ENCODE results near the gene GRM5. TPM values are rescaled to one million over a fixed set of nuclear protein-coding genes. Genes with fewer than 3 reads are reported as not detected.

The GRM5 gene
- total RNA-seq, 2 experiments from 2014 or later = not detected

DNA sequence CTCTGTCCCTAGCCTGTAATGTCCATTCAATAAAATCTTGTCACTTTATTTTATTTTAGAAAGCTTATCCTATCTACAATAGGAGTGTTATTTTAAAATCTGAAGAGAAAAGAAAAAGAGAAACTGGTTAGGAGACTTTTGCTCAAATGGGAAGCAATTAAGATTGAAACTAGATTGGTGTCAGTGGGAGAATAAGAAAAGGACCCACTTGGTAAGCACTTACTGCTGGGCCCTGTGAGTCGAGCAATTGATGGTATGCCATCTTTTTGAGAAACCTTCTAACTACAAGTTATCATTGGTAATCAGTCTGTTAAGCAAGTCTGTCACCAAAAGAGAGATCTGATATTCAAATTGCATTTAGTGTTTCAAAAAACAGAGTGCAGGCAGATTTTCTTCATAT lies 258.4 kb downstream of the GRM5 start:
- Mint-ChIP-seq H3K27me3 (no peaks in the 10 kb centered on the region), H3K9me3 (ENCODE audit: low read depth) (no peaks in the 10 kb centered on the region), H3K4me1 (no peaks in the 10 kb centered on the region), H3K27ac (no peak overlapping the region), H3K36me3 (no peaks in the 10 kb centered on the region), H3K4me3 (no peak overlapping the region)
- no peak for ATAC-seq
- no peak for DNase-seq
- CTCF ChIA-PET = no interaction called here

DNA sequence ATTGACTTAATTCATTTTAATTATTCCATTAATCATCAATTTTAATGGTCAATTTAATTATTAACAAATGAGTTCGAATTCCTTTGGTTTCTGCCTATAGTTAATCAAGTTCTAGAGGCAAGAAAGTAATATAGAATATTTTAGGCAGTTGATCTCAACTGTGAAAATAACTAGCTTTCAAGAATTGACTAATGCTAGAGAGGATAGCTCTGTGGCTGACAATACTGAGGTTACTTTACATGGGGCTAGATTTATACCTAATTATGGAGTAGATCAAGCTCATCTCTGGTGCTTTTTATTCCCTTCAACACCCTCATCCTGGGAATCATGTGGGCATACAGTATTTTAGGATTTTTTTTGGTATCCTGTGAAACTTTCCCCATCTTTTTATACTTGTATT lies 259.4 kb downstream of the GRM5 start:
- Mint-ChIP-seq H3K4me3 (no peak overlapping the region), H3K27me3 (no peaks in the 10 kb centered on the region), H3K27ac (no peak overlapping the region), H3K36me3 (no peaks in the 10 kb centered on the region), H3K9me3 (ENCODE audit: low read depth) (no peaks in the 10 kb centered on the region), H3K4me1 (no peaks in the 10 kb centered on the region)
- no peak for DNase-seq
- ATAC-seq = no peak
- CTCF ChIA-PET = no interaction called here

DNA sequence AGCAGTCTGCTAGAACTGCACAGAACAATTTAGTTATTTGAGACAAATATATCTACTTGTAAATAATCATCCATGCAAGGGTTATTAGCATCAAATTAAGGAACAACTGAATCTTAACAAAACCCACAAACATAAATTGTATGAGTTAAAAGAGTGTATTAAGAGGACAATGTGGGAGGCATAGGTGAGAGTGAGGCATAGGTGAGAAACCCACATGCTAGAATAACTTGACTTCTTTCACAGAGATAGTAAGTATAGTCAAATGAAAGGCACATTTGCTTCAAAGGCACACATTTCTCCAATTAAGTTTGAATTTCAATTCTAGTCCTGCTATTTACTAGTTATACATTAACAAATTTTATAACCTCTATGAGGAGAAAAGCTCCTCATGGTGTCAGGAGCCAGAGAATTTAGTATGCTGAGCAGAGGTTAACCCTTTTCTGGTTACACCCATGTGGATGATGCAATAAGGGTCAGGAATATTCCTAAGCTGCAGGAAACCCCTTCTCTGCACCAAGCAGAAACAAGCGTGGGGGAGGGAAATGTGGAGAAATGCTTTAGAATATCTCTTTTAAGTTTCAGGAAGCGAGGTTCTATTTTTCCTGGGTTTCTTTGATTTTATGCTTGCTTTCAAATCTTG lies 264.2 kb downstream of the GRM5 start:
- Mint-ChIP-seq H3K9me3 (ENCODE audit: low read depth) (no peaks in the 10 kb centered on the region), H3K4me1 (no peaks in the 10 kb centered on the region), H3K27me3 (no peaks in the 10 kb centered on the region), H3K27ac (no peak overlapping the region), H3K36me3 (no peaks in the 10 kb centered on the region), H3K4me3 (no peak overlapping the region)
- CTCF ChIA-PET = no interaction called here
- DNase-seq (no peak), ATAC-seq (no peak)

DNA sequence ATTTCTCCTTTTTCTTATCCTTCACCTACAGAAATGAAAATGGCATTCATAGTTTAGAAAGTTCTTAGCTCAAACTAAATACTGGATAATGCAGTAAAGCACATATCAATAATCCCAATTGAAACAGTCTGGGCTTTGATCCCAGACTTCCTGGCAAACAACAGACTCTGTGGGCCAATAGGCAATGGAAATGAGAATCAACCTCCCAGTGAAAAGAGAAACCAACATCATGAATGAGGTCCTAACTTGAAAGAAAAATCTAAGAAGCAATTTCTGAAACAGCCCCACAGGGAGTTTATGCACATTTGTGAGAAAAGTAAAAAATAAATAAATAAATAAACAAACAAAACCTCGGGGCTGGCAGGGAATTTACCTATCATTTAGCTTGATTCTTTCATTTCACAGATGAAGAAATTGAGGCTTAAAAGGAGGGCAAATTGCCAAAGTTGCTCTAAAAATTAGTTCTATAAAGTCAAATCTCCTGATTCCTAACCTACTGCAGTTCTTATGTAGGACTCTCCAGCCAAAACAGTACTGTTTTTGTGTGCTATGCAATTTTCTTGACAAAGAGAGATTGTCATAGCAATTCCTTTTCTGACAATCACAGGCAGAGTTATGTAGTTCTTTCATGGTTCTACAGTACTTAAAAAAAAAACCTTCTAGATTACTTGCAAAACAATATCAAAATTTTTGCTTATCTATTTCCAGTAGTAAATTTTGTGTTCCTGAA lies 265.8 kb downstream of the GRM5 start:
- no peak for DNase-seq
- H3K27me3 Mint-ChIP-seq = no peaks in the 10 kb centered on the region
- no peak overlapping the region for H3K27ac Mint-ChIP-seq
- no peak overlapping the region for H3K4me3 Mint-ChIP-seq
- H3K4me1 Mint-ChIP-seq = no peaks in the 10 kb centered on the region
- no peaks in the 10 kb centered on the region for H3K9me3 Mint-ChIP-seq (ENCODE audit: low read depth)
- no peak for ATAC-seq
- CTCF ChIA-PET = no interaction called here
- no peaks in the 10 kb centered on the region for H3K36me3 Mint-ChIP-seq

DNA sequence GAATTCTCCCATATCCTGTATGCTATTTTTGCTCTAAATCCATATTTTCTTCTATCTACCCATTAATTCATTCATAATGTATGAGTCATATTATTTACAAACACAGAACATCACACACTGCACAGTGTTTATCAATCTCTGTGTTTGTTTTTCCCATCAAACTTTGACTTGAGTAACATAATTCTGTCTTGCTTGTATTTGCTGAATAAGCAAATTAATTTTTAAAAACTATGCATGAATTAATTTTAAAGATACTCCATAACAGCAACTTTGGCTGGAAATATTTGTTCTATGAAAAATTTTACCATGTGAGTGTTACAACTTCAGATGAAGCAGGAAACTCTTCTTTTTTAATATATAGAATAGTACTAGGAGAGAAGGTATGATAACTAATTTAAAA lies 275.6 kb downstream of the GRM5 start:
- no peaks in the 10 kb centered on the region for H3K9me3 Mint-ChIP-seq (ENCODE audit: low read depth)
- H3K36me3 Mint-ChIP-seq = no peaks in the 10 kb centered on the region
- no peaks in the 10 kb centered on the region for H3K4me1 Mint-ChIP-seq
- ATAC-seq (no peak), DNase-seq (no peak)
- no peak overlapping the region for H3K4me3 Mint-ChIP-seq
- CTCF ChIA-PET = no interaction called here
- no peak overlapping the region for H3K27ac Mint-ChIP-seq
- H3K27me3 Mint-ChIP-seq = no peaks in the 10 kb centered on the region

DNA sequence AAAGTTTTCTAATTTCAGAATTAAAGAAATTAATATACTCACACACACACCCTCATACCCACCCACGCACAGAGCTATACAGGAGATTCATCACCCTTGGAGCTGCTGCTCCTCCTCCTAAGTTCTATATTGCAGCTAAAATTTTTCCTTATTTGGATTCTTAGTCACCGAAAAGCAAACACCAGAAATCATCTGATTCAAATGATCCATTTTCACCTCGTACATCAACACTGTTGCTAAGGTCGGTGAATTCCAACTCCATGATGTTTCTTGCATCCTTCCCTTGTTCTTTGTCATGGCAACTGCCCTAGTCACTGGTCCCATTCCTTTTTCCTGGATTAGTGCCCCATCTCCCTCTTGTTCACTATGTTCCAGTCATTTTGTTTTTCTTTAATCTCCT lies 286.2 kb downstream of the GRM5 start:
- H3K9me3 Mint-ChIP-seq (ENCODE audit: low read depth) = peaks cover 3% of the 10 kb centered on the region
- H3K4me3 Mint-ChIP-seq = no peak overlapping the region
- CTCF ChIA-PET = no interaction called here
- DNase-seq = no peak
- no peaks in the 10 kb centered on the region for H3K4me1 Mint-ChIP-seq
- H3K27ac Mint-ChIP-seq = no peak overlapping the region
- ATAC-seq = no peak
- H3K36me3 Mint-ChIP-seq = no peaks in the 10 kb centered on the region
- H3K27me3 Mint-ChIP-seq = no peaks in the 10 kb centered on the region

DNA sequence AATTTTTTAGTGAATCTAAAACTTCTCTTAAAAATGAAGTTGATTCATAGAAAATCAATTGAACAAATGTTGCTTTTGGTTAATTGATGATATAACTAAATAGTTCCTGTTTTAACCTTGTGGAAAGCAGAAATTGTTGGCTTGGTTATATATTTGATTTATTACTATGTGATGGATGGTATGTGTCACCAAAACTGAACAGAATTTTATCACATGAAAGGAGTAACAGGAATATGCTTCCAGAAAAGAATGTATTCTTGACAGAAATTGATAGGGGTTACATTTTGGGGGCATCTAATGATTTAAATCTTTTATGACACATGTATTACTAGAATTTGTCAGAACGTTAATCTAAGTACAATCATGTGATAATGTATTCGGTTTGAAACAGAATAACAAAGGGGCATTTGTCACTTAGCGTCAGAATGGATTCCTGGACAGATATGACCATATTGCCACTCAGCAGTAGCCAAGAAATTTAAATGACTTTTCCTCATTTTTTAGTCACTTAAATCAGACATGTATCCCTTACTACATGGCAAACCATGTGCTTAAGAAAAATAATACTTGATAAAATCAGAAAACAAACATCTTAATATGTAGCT lies 295.2 kb downstream of the GRM5 start:
- DNase-seq (no peak), ATAC-seq (no peak)
- no peaks in the 10 kb centered on the region for H3K4me1 Mint-ChIP-seq
- H3K27me3 Mint-ChIP-seq = no peaks in the 10 kb centered on the region
- no peaks in the 10 kb centered on the region for H3K9me3 Mint-ChIP-seq (ENCODE audit: low read depth)
- CTCF ChIA-PET = no interaction called here
- H3K4me3 Mint-ChIP-seq = no peak overlapping the region
- H3K27ac Mint-ChIP-seq = no peak overlapping the region
- no peaks in the 10 kb centered on the region for H3K36me3 Mint-ChIP-seq

DNA sequence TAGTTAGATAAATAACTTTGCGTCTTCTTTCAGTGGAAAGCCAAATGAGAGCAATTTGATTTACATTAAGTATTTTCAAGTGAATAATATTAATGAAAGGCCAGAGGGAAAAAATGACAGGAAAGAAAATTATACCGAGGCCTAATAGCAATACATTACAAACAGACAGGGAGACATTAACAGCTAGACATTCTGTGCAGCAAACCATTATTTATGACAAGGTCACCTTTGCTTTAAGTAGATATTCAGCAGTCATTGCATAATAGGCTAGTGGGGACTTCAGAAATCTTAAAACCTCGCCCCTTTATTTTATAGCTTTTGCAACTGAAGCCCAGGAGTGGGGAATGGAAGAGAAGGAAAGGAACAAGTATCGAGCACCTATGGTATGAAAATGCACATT lies 321.6 kb downstream of the GRM5 start:
- no peak for ATAC-seq
- Mint-ChIP-seq H3K4me1 (no peaks in the 10 kb centered on the region), H3K4me3 (no peak overlapping the region), H3K36me3 (no peaks in the 10 kb centered on the region), H3K27ac (no peak overlapping the region), H3K9me3 (ENCODE audit: low read depth) (no peaks in the 10 kb centered on the region), H3K27me3 (no peaks in the 10 kb centered on the region)
- no peak for DNase-seq
- CTCF ChIA-PET = no interaction called here

DNA sequence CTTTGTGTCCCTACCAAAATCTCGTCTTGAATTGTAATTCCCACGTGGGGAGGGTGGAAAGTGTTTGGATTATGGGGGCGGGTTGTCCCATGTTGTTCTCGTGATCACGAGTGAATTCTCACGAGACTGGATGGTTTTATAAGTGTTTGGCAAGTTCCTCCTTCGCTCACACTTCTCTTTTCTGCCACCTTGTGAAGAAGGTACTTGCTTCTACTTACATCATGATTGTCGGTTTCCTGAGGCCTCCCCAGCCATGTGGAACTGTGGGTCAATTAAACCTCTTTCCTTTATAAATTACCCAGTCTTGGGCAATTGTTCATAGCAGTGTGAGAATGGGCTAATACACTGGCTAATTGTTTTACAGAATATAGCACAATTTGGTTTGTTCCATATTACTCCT lies 326.3 kb downstream of the GRM5 start:
- no peak overlapping the region for H3K4me3 Mint-ChIP-seq
- CTCF ChIA-PET = no interaction called here
- H3K9me3 Mint-ChIP-seq (ENCODE audit: low read depth) = no peaks in the 10 kb centered on the region
- H3K27me3 Mint-ChIP-seq = no peaks in the 10 kb centered on the region
- no peak for DNase-seq
- no peaks in the 10 kb centered on the region for H3K4me1 Mint-ChIP-seq
- H3K27ac Mint-ChIP-seq = no peak overlapping the region
- no peaks in the 10 kb centered on the region for H3K36me3 Mint-ChIP-seq
- no peak for ATAC-seq

DNA sequence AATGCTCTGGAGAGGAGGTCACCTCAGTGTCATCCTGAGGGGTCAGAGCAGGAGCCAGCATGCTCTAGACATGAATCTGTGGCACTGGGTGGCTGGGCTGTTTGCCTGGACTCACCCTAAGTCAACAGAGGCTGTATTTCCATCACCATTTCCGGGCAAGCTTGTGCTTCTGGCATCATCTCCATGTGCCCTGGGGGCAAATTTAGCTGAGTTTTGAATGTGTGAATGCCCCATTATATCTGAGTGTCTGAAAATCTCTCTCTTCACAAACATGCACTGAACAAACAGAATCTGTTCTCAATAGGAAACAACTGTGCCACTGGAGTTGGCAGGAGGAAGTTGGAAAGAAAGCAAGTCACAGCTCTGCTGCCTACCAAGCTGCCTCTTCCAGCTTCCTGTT lies 356.2 kb downstream of the GRM5 start:
- CTCF ChIA-PET = no interaction called here

DNA sequence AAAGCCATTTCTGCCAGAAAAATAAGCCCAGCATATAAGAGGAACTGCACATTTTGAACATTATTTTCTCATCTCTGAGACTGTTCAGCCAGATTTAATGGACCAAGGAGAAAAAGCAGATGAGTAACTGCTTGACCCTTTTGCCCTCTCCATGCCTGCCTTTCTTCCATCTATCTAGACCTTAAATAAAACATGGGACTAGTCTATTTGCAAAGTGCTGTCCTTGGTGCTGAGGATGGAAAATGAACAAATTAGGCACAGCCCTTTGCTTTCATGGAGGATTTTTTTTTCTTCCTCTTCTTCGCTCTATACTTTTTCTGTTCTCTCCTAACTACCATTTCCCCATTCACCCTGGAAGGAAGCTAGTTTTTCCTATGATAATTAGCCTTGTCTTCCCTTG lies 361.3 kb downstream of the GRM5 start:
- Mint-ChIP-seq H3K36me3 (no peaks in the 10 kb centered on the region), H3K27me3 (no peaks in the 10 kb centered on the region), H3K4me1 (no peaks in the 10 kb centered on the region), H3K4me3 (no peak overlapping the region), H3K9me3 (ENCODE audit: low read depth) (no peaks in the 10 kb centered on the region), H3K27ac (no peak overlapping the region)
- CTCF ChIA-PET = no interaction called here
- ATAC-seq (no peak), DNase-seq (no peak)

More for the DNA sequence above, 356.2 kb downstream of the GRM5 start:
- H3K36me3 Mint-ChIP-seq = no peaks in the 10 kb centered on the region
- no peaks in the 10 kb centered on the region for H3K4me1 Mint-ChIP-seq
- H3K27ac Mint-ChIP-seq = no peak overlapping the region
- H3K9me3 Mint-ChIP-seq (ENCODE audit: low read depth) = no peaks in the 10 kb centered on the region
- H3K4me3 Mint-ChIP-seq = no peak overlapping the region
- H3K27me3 Mint-ChIP-seq = no peaks in the 10 kb centered on the region
- ATAC-seq = no peak
- DNase-seq = no peak

DNA sequence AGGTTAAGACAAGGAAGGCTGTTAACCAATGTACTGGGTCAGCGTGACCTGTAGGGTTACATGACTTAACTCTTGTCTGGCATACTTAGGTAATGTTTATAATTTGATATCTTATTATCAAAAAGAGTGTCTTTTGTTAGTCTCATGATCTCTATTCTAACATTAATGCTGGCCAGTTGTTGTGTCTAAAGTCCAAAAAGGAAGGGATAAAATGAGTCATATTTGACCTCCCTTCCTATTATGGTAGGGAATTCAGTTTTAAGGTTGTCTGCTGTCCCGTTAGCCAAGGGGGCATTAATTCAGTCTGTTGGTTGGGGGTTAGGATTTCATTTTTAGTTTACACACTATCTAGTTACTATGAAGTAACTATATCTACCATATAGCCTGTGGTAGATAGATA lies 364.0 kb downstream of the GRM5 start:
- H3K36me3 Mint-ChIP-seq = no peaks in the 10 kb centered on the region
- CTCF ChIA-PET = no interaction called here

DNA sequence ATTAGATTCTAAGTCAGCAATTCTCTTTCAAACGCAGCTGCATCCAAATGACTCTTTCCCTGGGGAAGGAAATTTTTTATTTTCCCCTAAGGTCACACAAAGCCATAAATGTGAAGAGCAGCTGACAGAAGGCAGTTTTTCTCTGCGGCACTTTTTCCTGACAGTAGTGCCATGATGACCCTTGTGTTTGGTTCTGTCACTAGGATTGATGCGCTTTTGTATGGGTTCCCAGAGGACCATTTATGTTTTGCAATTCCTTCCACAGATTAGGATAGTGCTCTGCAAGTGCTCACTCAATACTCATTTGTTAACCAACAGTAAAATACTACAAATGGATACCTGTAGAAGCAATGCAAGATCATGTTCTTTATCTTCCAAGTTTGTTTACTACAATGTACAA lies 368.6 kb downstream of the GRM5 start:
- Mint-ChIP-seq H3K4me1 (no peaks in the 10 kb centered on the region), H3K36me3 (no peaks in the 10 kb centered on the region), H3K27ac (no peak overlapping the region), H3K9me3 (ENCODE audit: low read depth) (no peaks in the 10 kb centered on the region), H3K27me3 (no peaks in the 10 kb centered on the region), H3K4me3 (no peak overlapping the region)
- DNase-seq (no peak), ATAC-seq (no peak)
- CTCF ChIA-PET = no interaction called here

More for the DNA sequence above, 364.0 kb downstream of the GRM5 start:
- no peak overlapping the region for H3K27ac Mint-ChIP-seq
- no peaks in the 10 kb centered on the region for H3K27me3 Mint-ChIP-seq
- no peak for ATAC-seq
- H3K4me1 Mint-ChIP-seq = no peaks in the 10 kb centered on the region
- no peak for DNase-seq
- H3K4me3 Mint-ChIP-seq = no peak overlapping the region
- H3K9me3 Mint-ChIP-seq (ENCODE audit: low read depth) = no peaks in the 10 kb centered on the region

DNA sequence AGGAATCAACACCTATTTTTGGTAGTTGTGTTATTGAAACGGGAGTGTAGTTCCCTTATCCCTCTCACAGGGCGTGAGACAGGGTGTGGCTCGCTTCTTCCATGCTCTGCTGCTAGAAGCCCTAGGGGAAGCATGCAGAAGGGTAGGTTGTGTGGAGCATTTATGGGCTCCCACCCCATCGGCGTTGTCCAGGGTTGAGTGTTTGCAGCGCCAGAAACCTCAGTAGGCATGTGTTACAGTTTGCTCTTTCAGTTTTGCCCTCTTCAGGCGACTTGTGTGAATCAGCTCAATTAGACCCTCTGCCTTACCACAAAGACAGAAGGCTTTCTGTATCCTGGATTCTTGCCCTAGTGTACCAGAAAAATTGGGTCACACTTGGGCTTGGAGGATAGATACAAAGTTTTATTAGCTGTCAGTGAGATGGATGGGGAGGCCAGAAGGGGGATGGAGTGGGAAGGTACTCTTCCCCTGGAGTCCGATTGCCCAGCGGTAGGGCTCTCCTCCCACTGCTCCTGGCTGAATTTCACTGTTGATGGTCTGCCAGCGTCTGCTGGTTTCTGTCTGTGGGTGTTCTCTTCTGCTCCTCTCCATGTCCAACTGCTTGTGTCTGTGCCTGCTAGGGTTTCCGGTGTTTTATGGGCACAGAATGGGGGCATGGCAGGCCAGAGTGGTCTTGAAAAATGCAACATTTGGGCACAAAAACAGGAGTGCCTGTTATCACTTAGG lies 369.9 kb downstream of the GRM5 start:
- ATAC-seq = no peak
- H3K27ac Mint-ChIP-seq = no peak overlapping the region
- H3K9me3 Mint-ChIP-seq (ENCODE audit: low read depth) = no peaks in the 10 kb centered on the region
- H3K36me3 Mint-ChIP-seq = no peaks in the 10 kb centered on the region
- H3K4me3 Mint-ChIP-seq = no peak overlapping the region
- no peaks in the 10 kb centered on the region for H3K27me3 Mint-ChIP-seq
- DNase-seq = no peak
- no peaks in the 10 kb centered on the region for H3K4me1 Mint-ChIP-seq
- CTCF ChIA-PET = no interaction called here
